Astrocyte (in vitro differentiated cells and primary cell): ENCODE results near the gene SLC6A13.

Source experiments
- CTCF ChIP-seq: IDR thresholded peaks from 2 replicates; pipeline ENCODE4 v1.5.1; 2011; ENCODE audit warnings: low read depth, mild to moderate bottlenecking, inconsistent platforms, low read length, moderate library complexity; ENCODE audit not compliant: insufficient read depth
- EZH2 ChIP-seq: IDR thresholded peaks from 2 replicates; pipeline ENCODE4 v1.6.1; 2012; ENCODE audit warnings: mild to moderate bottlenecking, low read length, inconsistent platforms; ENCODE audit not compliant: insufficient read depth

- TF ChIP-seq CTCF, result no peak
- TF ChIP-seq EZH2, result no peak
Measured at GRCh38 chr12:195951-196350, 66.7 kb downstream of the SLC6A13 start.
